ENCODE results near the gene ATRIP. TPM values are rescaled to one million over a fixed set of nuclear protein-coding genes. Genes with fewer than 3 reads are reported as not detected.

Gene ATRIP
- total RNA-seq, 6 experiments from 2014 or later = 7.0 to 10.5 (median 8.2) TPM

GRCh38 chr3:48412375-48413001 lies 34.0 kb upstream of the ATRIP start:
- H3K9me3 Mint-ChIP-seq = no peaks in the 10 kb centered on the region
- TF ChIP-seq CTCF (IDR thresholded peaks at IDR 0.05) = no peak
- H3K36me3 Mint-ChIP-seq (ENCODE audit: low read depth) = no peaks in the 10 kb centered on the region
- DNase-seq = no peak
- H3K27me3 Mint-ChIP-seq (ENCODE audit: insufficient read depth) = no peaks in the 10 kb centered on the region; the same call in 1 of the 2 replicates
- H3K27ac Mint-ChIP-seq = no peak overlapping the region
- H3K4me1 Mint-ChIP-seq (ENCODE audit: low read depth) = no peaks in the 10 kb centered on the region
- no peak overlapping the region for H3K4me3 Mint-ChIP-seq

- no peaks in the 10 kb centered on the region for H3K36me3 Mint-ChIP-seq (ENCODE audit: low read depth)
- no peak overlapping the region for H3K4me3 Mint-ChIP-seq
- no peaks in the 10 kb centered on the region for H3K9me3 Mint-ChIP-seq
Measured at GRCh38 chr3:48413086-48413485, 33.5 kb upstream of the ATRIP start.

GRCh38 chr3:48413611-48414010 lies 32.9 kb upstream of the ATRIP start:
- no peak overlapping the region for H3K27ac Mint-ChIP-seq
- no peaks in the 10 kb centered on the region for H3K4me1 Mint-ChIP-seq (ENCODE audit: low read depth)
- no peaks in the 10 kb centered on the region for H3K9me3 Mint-ChIP-seq
- no peak for TF ChIP-seq CTCF (IDR thresholded peaks at IDR 0.05)
- no peak for DNase-seq
- no peak overlapping the region for H3K4me3 Mint-ChIP-seq
- H3K27me3 Mint-ChIP-seq (ENCODE audit: insufficient read depth) = no peaks in the 10 kb centered on the region; the same call in 1 of the 2 replicates
- H3K36me3 Mint-ChIP-seq (ENCODE audit: low read depth) = no peaks in the 10 kb centered on the region

More at GRCh38 chr3:48413086-48413485, 33.5 kb upstream of the ATRIP start:
- no peaks in the 10 kb centered on the region for H3K4me1 Mint-ChIP-seq (ENCODE audit: low read depth)
- no peak overlapping the region for H3K27ac Mint-ChIP-seq
- TF ChIP-seq CTCF (IDR thresholded peaks at IDR 0.05) = no peak
- H3K27me3 Mint-ChIP-seq (ENCODE audit: insufficient read depth) = no peaks in the 10 kb centered on the region; the same call in 1 of the 2 replicates
- DNase-seq = no peak

- H3K4me3 Mint-ChIP-seq = no peak overlapping the region
- H3K4me1 Mint-ChIP-seq (ENCODE audit: low read depth) = no peaks in the 10 kb centered on the region
- no peaks in the 10 kb centered on the region for H3K9me3 Mint-ChIP-seq
- no peak for DNase-seq
- no peak for TF ChIP-seq CTCF (IDR thresholded peaks at IDR 0.05)
- no peak overlapping the region for H3K27ac Mint-ChIP-seq
- H3K36me3 Mint-ChIP-seq (ENCODE audit: low read depth) = no peaks in the 10 kb centered on the region
- no peaks in the 10 kb centered on the region; the same call in 1 of the 2 replicates for H3K27me3 Mint-ChIP-seq (ENCODE audit: insufficient read depth)
Measured at GRCh38 chr3:48414376-48415250, 31.9 kb upstream of the ATRIP start.

- H3K9me3 Mint-ChIP-seq = no peaks in the 10 kb centered on the region
- peak; percentile 16; the same call in 1 of the 2 replicates for TF ChIP-seq CTCF (IDR thresholded peaks at IDR 0.05)
- DNase-seq = no peak
- peaks cover under 1% of the 10 kb centered on the region for H3K27me3 Mint-ChIP-seq (ENCODE audit: insufficient read depth)
- H3K4me1 Mint-ChIP-seq (ENCODE audit: low read depth) = no peaks in the 10 kb centered on the region
- H3K36me3 Mint-ChIP-seq (ENCODE audit: low read depth) = no peaks in the 10 kb centered on the region
- H3K27ac Mint-ChIP-seq = no peak overlapping the region
- H3K4me3 Mint-ChIP-seq = no peak overlapping the region
Measured at GRCh38 chr3:48415251-48415953, 31.1 kb upstream of the ATRIP start.

All from HFFc6 (cell line).